IPS-18c (cell line): ENCODE data around the gene GAD2.

Experiments
- H3K4me3 ChIP-seq: 2 replicates; pipeline ENCODE4 v1.7.0; 2013; ENCODE audit warnings: low read depth, mild to moderate bottlenecking, low read length, moderate library complexity; ENCODE audit not compliant: insufficient read depth
- H3K9me3 ChIP-seq: one replicate; pipeline ENCODE4 v1.6.1; 2013; ENCODE audit warnings: mild to moderate bottlenecking, low read length, moderate library complexity; ENCODE audit not compliant: control insufficient read depth, insufficient read depth

The GAD2 gene

GRCh38 chr10:26216585-26217395, at the start of gene GAD2:
Gene GAD2 (plus strand): TSS chr10:26216774. CDS start chr10:26216810, 36 bp downstream.
- H3K4me3 ChIP-seq: peak within 1 kb of the TSS; percentile 70
- no peaks in the 10 kb centered on the region for H3K9me3 ChIP-seq

DNA sequence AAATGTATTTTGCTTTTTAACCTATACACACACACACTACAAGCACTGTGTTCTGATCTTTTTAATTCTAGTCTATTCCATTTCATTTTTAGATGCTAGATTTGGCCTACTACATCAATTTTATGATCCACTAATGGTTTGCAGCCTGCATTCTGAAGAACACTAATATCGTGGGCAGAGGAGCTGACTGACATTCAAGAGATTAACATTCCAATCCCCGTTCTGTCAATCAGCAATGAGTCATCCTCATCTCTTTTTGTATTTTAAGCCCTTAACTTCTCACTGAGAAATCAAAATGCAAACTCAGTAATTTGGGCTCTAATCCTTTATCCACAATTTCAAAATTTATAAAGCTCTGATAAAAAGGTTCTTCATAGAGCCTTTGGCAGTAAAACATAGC, 47.1 kb upstream of the GAD2 start:
- Histone ChIP-seq H3K4me3 (no peak overlapping the region), H3K9me3 (no peaks in the 10 kb centered on the region)

DNA sequence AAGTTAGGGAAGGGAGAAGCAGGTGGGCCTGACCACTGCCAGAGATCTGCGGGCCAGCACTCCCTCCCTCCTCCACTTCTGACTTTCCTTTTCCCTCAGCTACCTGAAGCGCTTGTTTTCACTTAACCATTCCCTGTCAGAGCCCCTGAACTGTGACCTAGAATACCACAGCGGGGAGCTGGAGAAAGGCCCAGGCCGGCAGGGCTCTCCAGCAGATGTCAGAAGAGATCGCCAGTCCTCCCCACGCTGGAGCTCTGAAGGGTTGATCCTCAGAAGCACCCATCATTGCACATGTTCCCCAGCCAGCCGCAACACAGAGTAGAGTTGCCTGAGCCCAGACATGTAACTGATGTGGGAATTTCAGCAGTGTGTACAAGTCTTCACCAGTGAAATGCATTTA, 44.4 kb upstream of the GAD2 start:
- Histone ChIP-seq H3K9me3 (no peaks in the 10 kb centered on the region), H3K4me3 (no peak overlapping the region)

DNA sequence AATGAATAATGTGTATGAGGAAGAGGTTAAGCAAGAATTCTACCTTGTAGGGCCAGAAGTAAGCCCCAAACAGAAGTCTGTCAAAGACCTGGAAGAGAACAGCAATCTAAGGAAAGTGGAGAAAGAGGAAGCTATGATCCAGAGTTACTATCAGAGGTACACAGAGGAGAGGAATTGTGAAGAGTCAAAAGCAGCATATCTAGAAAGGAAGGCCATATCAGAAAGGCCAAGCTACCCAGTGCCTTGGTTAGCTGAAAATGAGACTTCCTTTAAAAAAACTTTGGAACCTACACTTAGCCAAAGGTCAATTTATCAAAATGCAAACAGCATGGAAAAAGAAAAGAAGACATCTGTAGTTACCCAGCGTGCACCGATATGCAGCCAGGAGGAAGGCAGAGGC, 42.7 kb upstream of the GAD2 start:
- Histone ChIP-seq H3K4me3 (no peak overlapping the region), H3K9me3 (no peaks in the 10 kb centered on the region)

GRCh38 chr10:26177341-26177740, 39.2 kb upstream of the GAD2 start:
- Histone ChIP-seq H3K4me3 (no peak overlapping the region), H3K9me3 (no peaks in the 10 kb centered on the region)

- Histone ChIP-seq H3K4me3 (no peak overlapping the region), H3K9me3 (peaks cover 4% of the 10 kb centered on the region)
These were observed 22.3 kb upstream of the GAD2 start for GRCh38 chr10:26194275-26194674.

DNA sequence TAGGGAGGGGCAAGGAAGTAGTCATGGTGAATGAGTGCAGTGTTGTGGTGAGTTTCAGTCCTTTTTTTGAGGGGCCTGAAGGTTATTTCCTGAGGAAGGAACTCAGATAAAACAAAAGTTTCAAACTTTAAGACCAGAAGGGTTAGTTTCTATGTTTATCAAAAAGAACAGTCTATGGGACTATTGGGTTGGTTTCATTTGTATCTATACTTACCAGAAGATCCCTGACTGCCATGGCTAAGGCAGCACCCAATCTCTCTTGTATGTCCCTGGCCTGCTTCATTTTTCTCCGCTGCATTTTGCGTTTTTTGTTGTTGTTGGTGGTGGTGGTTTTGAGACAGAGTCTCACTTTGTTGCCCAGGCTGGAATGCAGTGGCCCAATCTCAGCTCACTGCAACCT, 19.3 kb upstream of the GAD2 start:
- H3K9me3 ChIP-seq: peaks cover 4% of the 10 kb centered on the region
- H3K4me3 ChIP-seq: no peak overlapping the region

DNA sequence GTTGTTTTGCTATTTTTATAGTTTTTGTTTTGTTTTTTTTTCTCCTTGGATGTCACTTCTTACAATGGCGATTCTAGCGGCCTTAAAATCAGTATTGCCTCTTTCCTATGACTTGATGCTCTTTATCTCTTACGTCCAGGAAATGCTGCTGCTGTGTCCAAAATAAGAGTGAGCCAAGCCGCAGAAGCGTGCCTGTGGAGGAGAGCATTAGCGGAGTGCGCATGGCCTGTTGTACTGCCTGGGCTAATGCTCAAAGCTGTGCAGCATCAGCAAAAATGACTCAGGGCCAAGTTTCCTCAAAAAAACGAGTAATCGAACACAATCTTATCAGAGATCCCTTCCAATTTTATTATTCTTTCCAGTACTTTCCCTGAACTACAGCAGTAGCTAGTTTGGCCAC, 18.5 kb upstream of the GAD2 start:
- Histone ChIP-seq H3K9me3 (peaks cover 4% of the 10 kb centered on the region), H3K4me3 (no peak overlapping the region)

DNA sequence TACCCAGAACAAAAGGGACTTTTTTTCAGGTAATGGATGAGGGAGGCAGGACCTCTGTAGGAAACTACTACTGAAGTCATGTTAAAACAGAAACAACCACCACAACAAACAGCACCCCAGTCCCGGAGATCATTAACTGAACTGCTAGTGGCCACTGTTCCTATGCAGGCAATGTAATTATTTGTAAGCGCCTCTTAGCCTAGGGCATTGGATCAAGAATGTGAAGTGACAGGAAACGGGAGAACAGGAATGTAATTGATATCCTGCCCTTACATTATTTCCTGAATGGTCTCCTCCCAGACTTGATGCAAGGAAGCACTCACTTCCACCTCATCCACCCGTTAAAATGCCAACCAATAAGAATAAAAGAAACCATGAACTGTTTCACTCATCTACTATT, 16.7 kb upstream of the GAD2 start:
- peaks cover 4% of the 10 kb centered on the region for H3K9me3 ChIP-seq

DNA sequence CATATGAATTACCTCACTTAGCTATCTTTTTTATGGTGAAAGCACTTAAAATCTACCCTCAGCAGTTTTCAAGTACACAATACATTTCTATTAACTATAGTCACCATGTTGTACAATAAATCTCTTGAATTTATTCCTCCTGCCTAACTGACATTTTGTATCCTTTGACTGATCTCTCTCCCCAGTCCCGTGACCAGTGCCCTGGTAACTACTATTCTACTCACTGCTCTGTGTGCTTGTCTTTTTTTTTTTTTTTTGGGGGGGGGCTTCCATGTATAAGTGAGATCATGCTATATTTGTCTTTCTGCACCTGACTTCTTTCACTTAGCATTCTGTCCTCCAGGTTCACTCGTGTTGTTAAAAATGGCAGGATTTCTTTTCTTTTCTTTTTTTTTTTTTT, 11.4 kb upstream of the GAD2 start:
- Histone ChIP-seq H3K9me3 (no peaks in the 10 kb centered on the region), H3K4me3 (no peak overlapping the region)

More for the DNA sequence above, 16.7 kb upstream of the GAD2 start:
- no peak overlapping the region for H3K4me3 ChIP-seq

- no peak overlapping the region for H3K4me3 ChIP-seq
- no peaks in the 10 kb centered on the region for H3K9me3 ChIP-seq
These were observed 4.7 kb upstream of the GAD2 start for GRCh38 chr10:26211781-26212444.

- Histone ChIP-seq H3K9me3 (no peaks in the 10 kb centered on the region), H3K4me3 (no peak overlapping the region)
These were observed 4.1 kb upstream of the GAD2 start for GRCh38 chr10:26212511-26212910.

GRCh38 chr10:26213157-26213800, 3.3 kb upstream of the GAD2 start:
- 0 out of 2 replicates have a peak overlapping the region, but pooled peaks have one; percentile 2 for H3K4me3 ChIP-seq

GRCh38 chr10:26214004-26214403, 2.6 kb upstream of the GAD2 start:
- no peak overlapping the region for H3K4me3 ChIP-seq
- H3K9me3 ChIP-seq: no peaks in the 10 kb centered on the region

More at GRCh38 chr10:26213157-26213800, 3.3 kb upstream of the GAD2 start:
- no peaks in the 10 kb centered on the region for H3K9me3 ChIP-seq

GRCh38 chr10:26214551-26215395, 1.8 kb upstream of the GAD2 start:
- H3K9me3 ChIP-seq: no peaks in the 10 kb centered on the region
- peak overlapping the region; percentile 70 for H3K4me3 ChIP-seq

DNA sequence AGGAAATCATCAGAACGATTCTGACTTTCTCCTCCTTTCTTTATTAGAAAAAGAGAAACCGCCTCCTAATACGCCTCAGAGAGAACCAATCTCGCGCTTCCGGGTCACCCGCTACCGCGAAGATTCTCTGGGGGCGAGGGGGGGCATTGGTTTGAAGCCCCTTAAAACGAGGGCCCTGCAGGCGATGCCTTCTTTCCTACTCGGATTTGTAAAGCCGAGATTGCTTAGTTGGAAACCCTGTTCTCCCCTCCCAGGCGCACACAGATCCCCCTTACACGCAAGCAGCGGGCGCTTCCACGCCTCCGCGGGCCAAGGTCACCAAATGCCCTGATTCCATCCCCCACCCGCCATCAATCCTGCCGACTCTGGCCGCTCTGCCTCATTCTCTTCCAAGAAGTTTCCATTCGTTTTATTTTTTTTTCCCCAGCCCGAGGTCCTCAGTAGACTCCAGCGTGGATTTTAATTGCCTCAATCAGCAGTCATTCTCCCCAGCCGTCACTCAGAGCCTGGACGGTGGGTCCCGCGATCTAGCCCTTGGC, 1.1 kb upstream of the GAD2 start:
- Histone ChIP-seq H3K4me3 (peak overlapping the region; percentile 70), H3K9me3 (no peaks in the 10 kb centered on the region)
